ENCODE results near the gene KAT6B.

- no peak for TF ChIP-seq CTCF (IDR thresholded peaks at IDR 0.05)
- no peak for TF ChIP-seq EZH2 (IDR thresholded peaks at IDR 0.05)
Observed at GRCh38 chr10:75013522-75013921, 187.1 kb downstream of the KAT6B start.

Data from neural progenitor cell (in vitro differentiated cells).